Stimulated activated CD4-positive, alpha-beta T cell treated with anti-CD3 and anti-CD28 coated beads, Interleukin-15, amount 100 ng/mL, for 1 hour (primary cell): Measurements from ENCODE around the gene NPPC.
"Not testable (repeated sequence)": the region's sequence is repeated elsewhere in the genome, so short reads cannot be mapped to it uniquely, and the experiment has no call there.

Experiments used
- DNase-seq, 2 donors: peaks; one replicate each; pipeline ENCODE4 v3.0.0-alpha.2; 2020; ENCODE audit warnings: low read depth in 1 of 2, low spot score in 1 of 2

Gene NPPC

DNA sequence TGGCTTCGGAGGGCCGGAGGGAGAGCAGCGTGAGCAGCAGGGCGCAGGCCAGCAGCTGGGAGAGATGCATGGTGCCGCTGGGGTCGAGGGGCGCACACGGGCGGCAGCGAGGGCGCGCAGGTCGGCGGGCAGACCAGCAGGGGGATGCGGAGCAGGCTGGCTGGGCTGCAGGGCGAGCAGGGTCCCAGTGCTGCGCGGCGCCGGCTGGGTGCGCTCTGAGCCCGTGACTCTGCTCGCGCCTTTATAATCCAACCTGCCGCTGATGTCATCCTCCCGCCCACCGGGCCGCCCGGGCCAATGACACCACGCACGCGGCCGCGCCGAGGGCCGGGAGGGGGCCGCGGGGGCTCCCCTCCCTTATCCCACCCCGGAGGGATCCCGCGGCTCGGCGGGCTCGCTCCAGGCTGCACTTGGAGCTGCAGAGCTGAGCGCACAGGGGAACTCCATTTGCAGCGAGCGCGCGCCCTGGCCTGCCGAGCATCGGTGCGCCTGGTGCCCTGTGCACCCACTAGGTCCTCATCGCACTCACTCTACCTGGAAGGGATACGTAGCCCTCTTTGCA is at the start of gene NPPC:
NPPC (minus strand) TSS at position 217 of the 562 bp plus-strand sequence; CDS start at position 70, 147 bp downstream.
- DNase-seq = peak in 1 of 2 donors; percentile 61

- no peak for DNase-seq
These were observed 48.8 kb upstream of the NPPC start for GRCh38 chr2:231975001-231975400.

- DNase-seq = no peak
These were observed 44.3 kb upstream of the NPPC start for GRCh38 chr2:231970461-231970860.

DNA sequence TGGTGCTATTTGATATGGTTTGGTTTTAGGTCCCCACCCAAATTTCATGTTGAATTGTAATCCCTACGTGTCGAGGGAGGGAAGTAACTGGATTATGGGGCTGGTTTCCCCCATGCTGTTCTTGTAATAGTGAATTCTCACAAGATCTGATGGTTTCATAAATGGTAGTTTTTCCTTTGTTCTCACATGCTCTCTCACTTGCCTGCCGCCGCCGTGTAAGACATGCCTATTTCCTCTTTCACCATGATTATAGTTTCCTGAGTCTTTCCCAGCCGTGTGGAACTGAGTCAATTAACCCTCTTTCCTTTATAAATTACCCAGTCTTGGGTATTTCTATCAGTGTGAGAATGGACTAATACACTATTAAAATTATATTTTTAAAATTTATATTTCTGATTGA is 42.6 kb upstream of the NPPC start:
- no peak for DNase-seq

GRCh38 chr2:231966886-231967285 is 40.7 kb upstream of the NPPC start:
- DNase-seq = no peak

DNA sequence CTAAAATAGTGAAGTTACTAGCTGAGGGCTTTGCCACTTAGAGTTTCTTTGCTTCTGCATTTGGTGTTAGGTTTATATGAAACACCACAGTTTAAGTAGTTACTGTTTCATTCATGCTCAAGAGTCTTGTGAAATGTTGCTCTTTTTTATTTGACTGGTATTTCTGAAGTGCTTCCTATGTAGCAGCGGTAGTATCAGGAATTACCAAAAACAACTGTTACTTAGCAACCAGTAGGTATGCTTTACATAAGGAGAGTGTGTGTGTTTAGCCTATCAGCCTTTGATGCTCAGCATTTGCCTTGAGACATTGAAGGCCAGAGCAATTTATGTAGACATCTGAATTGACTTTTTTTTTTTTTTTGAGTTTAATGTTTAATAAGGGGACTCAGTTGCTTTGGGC is 38.9 kb upstream of the NPPC start:
- no peak for DNase-seq

- peak; percentile 47 to 68 for DNase-seq
These were observed 35.4 kb upstream of the NPPC start, which contains the start of gene DIS3L2 for GRCh38 chr2:231961349-231962166. DIS3L2 (plus strand) TSS chr2:231961713; CDS start chr2:232014928, 53,215 bp downstream.

DNA sequence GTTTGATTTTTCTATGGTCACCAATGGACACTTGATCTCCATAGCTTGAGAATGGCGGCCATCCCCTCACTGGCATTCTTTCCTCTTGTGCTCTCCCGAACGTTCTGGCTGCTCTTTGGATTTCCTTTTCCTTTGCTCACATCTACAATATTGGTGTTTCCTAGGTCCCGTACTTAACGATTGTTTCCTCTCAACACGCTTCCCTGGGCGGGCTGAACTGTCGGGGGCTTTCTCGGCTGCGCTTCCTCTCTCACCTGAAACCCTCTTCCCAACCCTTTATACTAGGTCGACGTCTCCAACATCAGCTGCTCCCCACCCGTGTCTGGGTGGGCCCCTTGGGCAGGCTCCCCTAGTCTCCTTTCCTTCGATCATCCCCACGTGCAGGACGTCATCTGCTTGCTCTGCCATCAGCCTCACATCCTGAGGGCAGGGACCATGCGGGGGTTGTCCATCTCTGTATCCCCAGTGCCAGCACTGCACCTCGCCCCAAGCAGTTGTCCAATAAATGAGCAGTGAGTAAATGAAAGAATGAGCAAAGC is 34.7 kb upstream of the NPPC start:
- no peak for DNase-seq

GRCh38 chr2:231957913-231958763 is 31.9 kb upstream of the NPPC start:
- DNase-seq = no peak

- DNase-seq = no peak
These were observed 29.7 kb upstream of the NPPC start for GRCh38 chr2:231955758-231956472.

GRCh38 chr2:231951452-231952035 is 25.3 kb upstream of the NPPC start:
- DNase-seq = no peak

GRCh38 chr2:231947694-231948093 is 21.5 kb upstream of the NPPC start:
- no peak for DNase-seq

DNA sequence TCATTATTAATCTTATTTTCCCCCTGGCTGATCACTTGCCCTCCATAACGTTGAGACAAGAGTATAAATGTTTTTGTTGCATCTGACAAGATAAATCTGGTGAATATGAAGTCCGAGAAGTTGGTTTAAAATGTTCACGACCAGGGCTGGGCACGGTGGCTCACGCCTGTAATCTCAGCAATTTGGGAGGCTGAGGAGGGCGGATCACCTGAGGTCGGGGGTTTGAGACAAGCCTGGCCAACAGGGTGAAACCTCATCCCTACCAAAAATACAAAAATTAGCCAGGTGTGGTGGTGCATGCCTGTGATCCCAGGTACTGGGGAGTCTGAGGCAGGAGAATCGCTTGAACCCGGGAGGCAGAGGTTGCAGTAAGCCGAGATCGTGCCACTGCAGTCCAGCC is 20.9 kb upstream of the NPPC start:
- DNase-seq = not testable (repeated sequence)

DNA sequence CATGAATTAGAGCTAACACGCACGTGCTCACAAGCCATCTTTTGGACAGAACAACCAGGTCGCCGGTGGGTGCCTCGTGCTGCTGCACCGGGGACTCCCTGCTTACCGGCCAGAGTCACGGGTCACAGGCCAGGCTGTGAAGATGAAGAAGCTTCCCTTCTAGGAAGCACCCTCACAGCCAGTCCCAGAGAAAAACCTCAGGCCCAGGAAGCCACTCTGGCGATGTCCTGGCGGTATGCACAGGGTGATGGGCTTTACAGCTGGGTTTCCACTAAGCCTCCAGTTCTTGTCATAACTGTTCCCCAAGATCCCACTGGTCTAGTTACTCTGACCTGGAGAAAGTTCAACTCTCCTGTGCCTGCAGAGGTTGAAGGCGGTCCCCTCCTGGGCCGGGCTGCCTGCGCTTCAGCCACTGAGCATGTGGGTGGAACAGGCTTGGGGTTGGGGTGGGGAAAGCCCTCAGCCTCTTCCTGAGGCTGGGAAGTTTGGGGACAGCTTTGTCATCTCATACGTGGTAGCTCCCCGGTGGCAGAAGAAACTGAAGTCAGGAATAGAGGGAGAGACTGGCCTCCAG is 20.1 kb upstream of the NPPC start:
- DNase-seq = no peak

DNA sequence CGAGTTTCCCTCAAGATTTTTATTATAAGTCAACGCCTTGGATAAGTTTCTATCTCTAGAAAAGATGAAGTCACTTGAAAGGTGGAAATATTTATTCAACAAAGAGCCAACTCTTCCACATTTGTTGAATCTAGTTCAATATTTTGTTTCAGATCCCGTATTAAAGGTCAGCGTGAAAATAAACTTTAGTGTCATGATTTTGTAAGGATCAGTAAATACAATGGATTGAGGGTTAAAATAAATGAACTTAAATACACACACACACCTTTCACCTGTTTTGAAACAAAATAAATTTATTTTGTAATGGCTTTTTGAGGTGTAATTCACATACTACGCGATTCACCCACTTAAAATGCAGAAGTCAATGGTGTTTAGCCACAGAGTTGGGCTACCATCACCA is 16.0 kb upstream of the NPPC start:
- DNase-seq = no peak

- DNase-seq = no peak
These were observed 15.5 kb upstream of the NPPC start for GRCh38 chr2:231941673-231942072.

GRCh38 chr2:231940795-231941194 is 14.6 kb upstream of the NPPC start:
- no peak for DNase-seq

DNA sequence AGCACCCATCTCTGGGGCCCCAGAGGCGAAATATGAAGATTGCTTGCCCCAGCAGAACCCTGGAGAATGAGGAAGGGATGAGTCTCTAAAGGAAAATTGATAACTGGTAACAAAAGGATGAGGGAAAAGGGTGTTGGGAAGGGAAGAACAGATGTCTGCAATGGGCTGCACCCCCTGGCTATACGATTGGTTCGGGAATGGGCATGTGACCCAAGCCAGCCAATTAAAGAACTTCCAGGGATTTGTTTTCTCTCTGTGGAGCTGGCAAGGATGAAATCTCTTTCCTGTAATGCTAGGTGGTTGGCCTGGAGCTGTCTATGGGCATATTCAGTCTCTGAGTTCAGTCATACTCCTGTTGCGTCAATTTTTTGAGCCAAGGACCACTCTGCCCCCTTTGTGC is 12.8 kb upstream of the NPPC start:
- DNase-seq = no peak

GRCh38 chr2:231937057-231937456 is 10.9 kb upstream of the NPPC start:
- DNase-seq = no peak

DNA sequence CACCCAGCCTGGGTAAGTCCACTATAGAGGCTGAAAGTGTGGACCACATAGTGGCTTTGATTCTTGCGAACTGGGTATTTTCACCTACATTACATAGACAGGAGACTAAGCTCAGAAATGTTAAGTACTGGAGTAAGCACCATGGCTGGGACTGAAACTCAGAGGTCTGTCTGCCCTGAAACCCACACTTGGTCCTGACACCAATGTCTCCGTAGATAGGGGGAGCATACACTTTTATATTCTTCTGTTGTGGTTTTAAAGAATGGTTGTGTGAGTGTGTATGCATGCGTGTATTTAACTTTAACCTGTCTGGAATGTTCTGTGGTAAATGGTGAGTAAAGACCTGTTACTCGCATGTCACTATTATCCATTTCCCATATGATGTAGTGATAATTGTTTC is 10.3 kb upstream of the NPPC start:
- DNase-seq = no peak
